Activated CD4-positive, CD25-positive, alpha-beta regulatory T cell treated with anti-CD3 and anti-CD28 coated beads, Interleukin-2, amount 50 U/mL, for 24 hours (primary cell): ENCODE data around the gene ADAMTS12.

Source experiments
- ATAC-seq, 2 donors: fragments of 150-1000 bp; cut with Tn5 transposase; one replicate each; pipeline ENCODE4 v1.10.0; 2021; ENCODE audit warnings: mild to moderate bottlenecking in 1 of 2, moderate library complexity in 1 of 2

The ADAMTS12 gene

GRCh38 chr5:33801292-33801691, 90.5 kb downstream of the ADAMTS12 start:
- no peak for ATAC-seq

- ATAC-seq = no peak
These were observed 91.4 kb downstream of the ADAMTS12 start for GRCh38 chr5:33800241-33800950.

GRCh38 chr5:33795496-33795895, 96.3 kb downstream of the ADAMTS12 start:
- no peak for ATAC-seq

GRCh38 chr5:33794550-33795181, 97.1 kb downstream of the ADAMTS12 start:
- no peak for ATAC-seq

GRCh38 chr5:33793836-33794549, 97.8 kb downstream of the ADAMTS12 start:
- ATAC-seq = no peak

- no peak for ATAC-seq
These were observed 98.5 kb downstream of the ADAMTS12 start for GRCh38 chr5:33793276-33793675.

GRCh38 chr5:33792559-33792958, 99.2 kb downstream of the ADAMTS12 start:
- no peak for ATAC-seq

- ATAC-seq = no peak
These were observed 102.2 kb downstream of the ADAMTS12 start for GRCh38 chr5:33789567-33789957.

GRCh38 chr5:33788922-33789566, 102.7 kb downstream of the ADAMTS12 start:
- no peak for ATAC-seq

- ATAC-seq = no peak
These were observed 106.2 kb downstream of the ADAMTS12 start for GRCh38 chr5:33785571-33785970.

- ATAC-seq = no peak
These were observed 110.5 kb downstream of the ADAMTS12 start for GRCh38 chr5:33781286-33781685.

- no peak for ATAC-seq
These were observed 115.6 kb downstream of the ADAMTS12 start for GRCh38 chr5:33776151-33776660.

GRCh38 chr5:33774341-33774740, 117.4 kb downstream of the ADAMTS12 start:
- no peak for ATAC-seq

GRCh38 chr5:33772380-33772897, 119.4 kb downstream of the ADAMTS12 start:
- ATAC-seq = no peak

- no peak for ATAC-seq
These were observed 121.8 kb downstream of the ADAMTS12 start for GRCh38 chr5:33769968-33770367.

- no peak for ATAC-seq
These were observed 122.6 kb downstream of the ADAMTS12 start for GRCh38 chr5:33769196-33769595.

- no peak for ATAC-seq
These were observed 125.8 kb downstream of the ADAMTS12 start for GRCh38 chr5:33766023-33766422.

GRCh38 chr5:33764786-33765185, 127.0 kb downstream of the ADAMTS12 start:
- no peak for ATAC-seq

GRCh38 chr5:33763435-33763834, 128.4 kb downstream of the ADAMTS12 start:
- no peak for ATAC-seq

- ATAC-seq = no peak
These were observed 128.9 kb downstream of the ADAMTS12 start for GRCh38 chr5:33762859-33763258.

GRCh38 chr5:33761139-33761538, 130.7 kb downstream of the ADAMTS12 start:
- ATAC-seq = no peak

GRCh38 chr5:33758737-33759136, 133.1 kb downstream of the ADAMTS12 start:
- ATAC-seq = no peak

GRCh38 chr5:33756491-33756890, 135.3 kb downstream of the ADAMTS12 start:
- ATAC-seq = no peak
